Testis (tissue), 2 donors: ENCODE data around the gene KIF26A.

Experiments used
- CTCF ChIP-seq, 3 experiments: fragments of 450-650 bp in 2 of 3; fragments of 200-600 bp in 1 of 3; sonication (generic) in 1 of 3; IDR thresholded peaks; one replicate each; pipeline ENCODE4 v1.5.1; 2016 to 2019; ENCODE audit warnings: antibody characterized with exemption in 3 of 3, mild to moderate bottlenecking in 2 of 3, moderate library complexity in 1 of 3
- POLR2A ChIP-seq: fragments of 450-650 bp; IDR thresholded peaks from one replicate; pipeline ENCODE4 v1.6.1; 2017; ENCODE audit warnings: antibody characterized with exemption, mild to moderate bottlenecking, moderate library complexity

- no peak for TF ChIP-seq CTCF (IDR thresholded peaks at IDR 0.05)
- no peak for TF ChIP-seq POLR2A
Measured at GRCh38 chr14:104107611-104108569, 30.5 kb upstream of the KIF26A start.
